ENCODE results near the gene TCERG1L.

TCERG1L gene

GRCh38 chr10:131173484-131174210, 137.9 kb downstream of the TCERG1L start:
- TF ChIP-seq REST (IDR thresholded peaks at IDR 0.05; ENCODE audit: insufficient read depth in 1 of 2, low read depth in 2 of 2, low read length in 2 of 2) (no peak), POLR2AphosphoS5 (IDR thresholded peaks at IDR 0.05; ENCODE audit: low read depth, low read length) (no peak), TAF1 (IDR thresholded peaks at IDR 0.05; ENCODE audit: borderline replicate concordance, insufficient read depth, low read length) (no peak), FOXP2 (optimal IDR thresholded peaks at IDR 0.05; ENCODE audit: borderline replicate concordance, extremely low read depth, extremely low read length, insufficient read depth) (no peak), SIN3A (IDR thresholded peaks at IDR 0.05; ENCODE audit: borderline replicate concordance, insufficient read depth, low read length) (no peak)

- TF ChIP-seq SIN3A (IDR thresholded peaks at IDR 0.05; ENCODE audit: borderline replicate concordance, insufficient read depth, low read length): no peak
- no peak for TF ChIP-seq REST (IDR thresholded peaks at IDR 0.05; ENCODE audit: insufficient read depth in 1 of 2, low read depth in 2 of 2, low read length in 2 of 2)
- TF ChIP-seq POLR2AphosphoS5 (IDR thresholded peaks at IDR 0.05; ENCODE audit: low read depth, low read length): no peak
- TF ChIP-seq FOXP2 (optimal IDR thresholded peaks at IDR 0.05; ENCODE audit: borderline replicate concordance, extremely low read depth, extremely low read length, insufficient read depth): no peak
- TF ChIP-seq TAF1 (IDR thresholded peaks at IDR 0.05; ENCODE audit: borderline replicate concordance, insufficient read depth, low read length): no peak
These were observed 139.1 kb downstream of the TCERG1L start for GRCh38 chr10:131172433-131172832.

GRCh38 chr10:131169146-131169545, 142.4 kb downstream of the TCERG1L start:
- no peak for TF ChIP-seq POLR2AphosphoS5 (IDR thresholded peaks at IDR 0.05; ENCODE audit: low read depth, low read length)
- no peak for TF ChIP-seq REST (IDR thresholded peaks at IDR 0.05; ENCODE audit: insufficient read depth in 1 of 2, low read depth in 2 of 2, low read length in 2 of 2)
- no peak for TF ChIP-seq SIN3A (IDR thresholded peaks at IDR 0.05; ENCODE audit: borderline replicate concordance, insufficient read depth, low read length)
- no peak for TF ChIP-seq FOXP2 (optimal IDR thresholded peaks at IDR 0.05; ENCODE audit: borderline replicate concordance, extremely low read depth, extremely low read length, insufficient read depth)
- no peak for TF ChIP-seq TAF1 (IDR thresholded peaks at IDR 0.05; ENCODE audit: borderline replicate concordance, insufficient read depth, low read length)

GRCh38 chr10:131168238-131168875, 143.2 kb downstream of the TCERG1L start:
- TF ChIP-seq FOXP2 (optimal IDR thresholded peaks at IDR 0.05; ENCODE audit: borderline replicate concordance, extremely low read depth, extremely low read length, insufficient read depth) (no peak), POLR2AphosphoS5 (IDR thresholded peaks at IDR 0.05; ENCODE audit: low read depth, low read length) (no peak), REST (IDR thresholded peaks at IDR 0.05; ENCODE audit: insufficient read depth in 1 of 2, low read depth in 2 of 2, low read length in 2 of 2) (no peak), TAF1 (IDR thresholded peaks at IDR 0.05; ENCODE audit: borderline replicate concordance, insufficient read depth, low read length) (no peak), SIN3A (IDR thresholded peaks at IDR 0.05; ENCODE audit: borderline replicate concordance, insufficient read depth, low read length) (no peak)
